IPS-18a (cell line): ENCODE results near the gene TMEM63A.
"Not testable (repeated sequence)": the region's sequence is repeated elsewhere in the genome, so short reads cannot be mapped to it uniquely, and the experiment has no call there.

ENCODE experiments used
- H3K27ac ChIP-seq: one replicate; pipeline ENCODE4 v1.5.1; 2013; ENCODE audit warnings: low read length
- H3K27me3 ChIP-seq: one replicate; pipeline ENCODE4 v1.6.1; 2013; ENCODE audit warnings: mild to moderate bottlenecking, low read length; ENCODE audit not compliant: control insufficient read depth, insufficient read depth
- H3K36me3 ChIP-seq: one replicate; pipeline ENCODE4 v1.6.1; 2013; ENCODE audit warnings: low read depth, low read length; ENCODE audit not compliant: control insufficient read depth
- H3K4me1 ChIP-seq: one replicate; pipeline ENCODE4 v1.6.1; 2013; ENCODE audit warnings: low read depth, low read length; ENCODE audit not compliant: control insufficient read depth
- H3K4me3 ChIP-seq: one replicate; pipeline ENCODE4 v1.5.1; 2013; ENCODE audit warnings: low read length
- H3K9ac ChIP-seq: one replicate; pipeline ENCODE4 v1.6.1; 2013; ENCODE audit warnings: mild to moderate bottlenecking, low read length, moderate library complexity
- H3K9me3 ChIP-seq: one replicate; pipeline ENCODE4 v1.6.1; 2013; ENCODE audit warnings: low read depth, low read length; ENCODE audit not compliant: control insufficient read depth

TMEM63A gene

DNA sequence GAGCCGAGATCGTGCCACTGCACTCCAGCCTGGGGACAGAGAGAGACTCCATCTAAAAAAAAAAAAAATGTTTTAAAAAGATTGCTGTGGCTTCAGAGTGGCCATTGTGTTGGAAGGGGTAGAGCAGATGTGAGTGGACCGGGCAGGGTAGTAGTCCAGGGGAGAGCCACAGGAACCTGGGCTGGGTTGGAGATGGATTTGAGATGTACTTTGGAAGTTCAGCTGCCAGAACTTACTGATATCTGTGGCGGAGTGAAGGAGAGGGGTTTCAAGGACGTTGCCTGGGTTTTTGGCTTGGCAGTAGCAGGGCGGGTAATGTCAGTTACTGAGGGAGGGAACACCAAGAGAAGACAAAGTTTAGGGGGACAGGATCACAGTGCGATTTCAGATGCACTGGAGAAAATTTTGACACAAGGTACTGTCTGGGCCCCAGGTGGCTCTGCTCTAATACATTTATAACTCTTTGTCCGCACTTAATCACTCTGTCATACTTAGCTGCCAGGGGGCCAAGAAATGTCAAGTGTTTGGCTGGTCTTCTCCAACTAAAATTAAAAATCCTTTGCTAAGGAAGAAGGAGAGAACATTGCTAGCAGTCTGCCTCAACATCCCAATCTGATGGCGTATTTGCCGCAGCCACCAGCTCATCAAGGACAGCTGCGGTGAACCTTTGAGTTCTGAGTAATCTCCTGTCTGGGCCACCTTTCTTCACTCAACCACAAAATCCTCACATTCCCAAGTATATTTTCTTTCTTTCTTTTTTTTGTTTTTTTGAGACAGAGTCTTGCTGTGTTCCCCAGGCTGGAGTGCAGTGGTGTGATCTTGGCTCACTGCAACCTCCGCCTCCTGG, 62.6 kb downstream of the TMEM63A start:
- H3K27ac ChIP-seq, result no peak overlapping the region
- peaks cover 29% of the 10 kb centered on the region for H3K4me1 ChIP-seq

DNA sequence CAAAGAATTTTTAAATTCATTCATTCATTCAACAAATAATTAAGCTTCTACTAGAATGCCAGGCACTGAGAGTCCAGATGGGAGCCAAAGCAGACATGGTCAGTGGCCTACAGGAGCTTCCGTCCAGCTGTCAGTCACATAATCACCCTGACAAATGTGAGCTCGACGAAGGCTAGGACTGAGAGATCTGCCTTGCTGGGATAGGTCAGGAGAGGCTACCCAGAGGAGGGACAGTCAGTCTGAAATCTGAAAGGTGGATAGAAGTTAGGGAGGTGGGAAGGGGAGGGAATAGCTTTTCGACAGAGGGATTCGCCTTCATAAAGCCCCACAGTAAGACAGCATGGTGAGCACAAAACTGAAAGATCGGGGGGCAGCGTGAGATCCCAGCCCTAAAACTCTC, 64.0 kb downstream of the TMEM63A start:
- Histone ChIP-seq H3K9ac (no peak overlapping the region), H3K4me3 (no peak overlapping the region), H3K36me3 (no peaks in the 10 kb centered on the region), H3K4me1 (peaks cover 28% of the 10 kb centered on the region), H3K9me3 (no peaks in the 10 kb centered on the region), H3K27ac (no peak overlapping the region), H3K27me3 (no peaks in the 10 kb centered on the region)

More for the DNA sequence above, 62.6 kb downstream of the TMEM63A start:
- Histone ChIP-seq H3K9me3 (no peaks in the 10 kb centered on the region), H3K9ac (no peak overlapping the region), H3K4me3 (no peak overlapping the region), H3K36me3 (no peaks in the 10 kb centered on the region), H3K27me3 (no peaks in the 10 kb centered on the region)

DNA sequence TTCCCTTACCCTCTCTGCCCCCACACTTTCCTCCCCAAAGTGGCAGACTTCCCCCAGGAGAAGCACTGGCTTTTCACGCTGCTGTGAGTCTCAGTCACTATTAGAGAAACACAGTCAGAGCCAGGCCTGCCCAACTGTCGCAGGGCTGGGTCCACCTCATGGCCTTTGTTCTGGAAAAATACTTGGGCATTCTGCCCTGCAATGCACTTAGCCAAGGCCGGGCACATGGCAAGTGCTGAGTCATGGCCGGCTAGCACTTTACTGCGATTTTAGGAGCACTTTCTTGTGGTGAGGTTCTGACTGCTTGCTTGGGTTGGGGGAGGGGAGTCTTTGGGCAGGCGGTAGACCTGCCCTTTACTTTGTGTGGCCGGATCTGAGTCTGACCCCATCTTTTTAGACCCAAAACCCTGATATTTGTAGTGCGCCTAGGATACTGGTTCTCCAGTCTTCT, 64.5 kb downstream of the TMEM63A start:
- Histone ChIP-seq H3K4me1 (peaks cover 28% of the 10 kb centered on the region), H3K36me3 (no peaks in the 10 kb centered on the region), H3K9ac (peak overlapping the region; percentile 6), H3K27me3 (no peaks in the 10 kb centered on the region), H3K4me3 (no peak overlapping the region), H3K9me3 (no peaks in the 10 kb centered on the region), H3K27ac (no peak overlapping the region)

DNA sequence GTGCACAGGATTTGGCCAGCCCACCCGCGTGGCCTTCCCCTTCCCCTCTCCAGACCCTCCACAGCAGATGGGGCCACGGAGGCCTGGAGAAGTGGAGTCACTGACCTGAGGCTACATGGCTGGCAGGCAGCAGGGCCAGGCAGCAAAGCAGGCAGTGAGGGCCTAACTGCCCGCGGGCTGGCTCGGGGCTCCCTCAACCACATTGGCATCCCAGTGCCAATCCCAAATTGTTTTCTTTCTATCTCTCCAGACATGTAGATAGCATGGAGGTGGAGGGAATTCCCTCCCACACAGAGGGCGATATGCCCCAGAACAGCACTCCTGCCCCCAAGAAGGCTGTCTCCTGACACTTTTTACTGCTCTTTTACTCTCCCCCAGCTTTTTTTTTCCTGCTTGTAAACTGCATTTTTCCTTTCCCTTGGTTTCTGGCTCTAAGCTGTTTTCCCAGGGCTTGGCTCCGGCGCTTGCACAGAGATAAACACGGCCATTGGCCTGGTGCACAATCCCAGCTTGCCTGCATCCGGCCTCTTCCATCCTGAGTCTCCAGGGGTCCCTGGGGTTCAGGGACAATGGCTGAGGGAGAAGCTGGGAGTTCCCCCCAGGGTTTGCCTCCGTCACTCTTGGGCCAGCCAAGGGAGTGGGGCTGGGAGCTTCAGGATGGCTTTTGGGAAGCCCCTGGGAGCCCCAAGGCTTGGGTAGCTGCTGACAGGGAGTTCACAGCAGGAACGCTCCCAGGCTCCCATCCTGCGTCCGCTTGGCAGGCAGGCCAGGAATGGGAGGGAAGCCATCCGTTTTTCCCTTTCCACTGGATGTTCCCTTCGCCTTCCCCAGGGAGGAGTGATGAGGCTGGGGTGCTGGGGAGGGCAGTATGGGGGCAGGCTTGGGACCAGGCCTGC, 65.3 kb downstream of the TMEM63A start:
- no peaks in the 10 kb centered on the region for H3K9me3 ChIP-seq
- peaks cover 28% of the 10 kb centered on the region for H3K4me1 ChIP-seq
- peak overlapping the region; percentile 6 for H3K9ac ChIP-seq

DNA sequence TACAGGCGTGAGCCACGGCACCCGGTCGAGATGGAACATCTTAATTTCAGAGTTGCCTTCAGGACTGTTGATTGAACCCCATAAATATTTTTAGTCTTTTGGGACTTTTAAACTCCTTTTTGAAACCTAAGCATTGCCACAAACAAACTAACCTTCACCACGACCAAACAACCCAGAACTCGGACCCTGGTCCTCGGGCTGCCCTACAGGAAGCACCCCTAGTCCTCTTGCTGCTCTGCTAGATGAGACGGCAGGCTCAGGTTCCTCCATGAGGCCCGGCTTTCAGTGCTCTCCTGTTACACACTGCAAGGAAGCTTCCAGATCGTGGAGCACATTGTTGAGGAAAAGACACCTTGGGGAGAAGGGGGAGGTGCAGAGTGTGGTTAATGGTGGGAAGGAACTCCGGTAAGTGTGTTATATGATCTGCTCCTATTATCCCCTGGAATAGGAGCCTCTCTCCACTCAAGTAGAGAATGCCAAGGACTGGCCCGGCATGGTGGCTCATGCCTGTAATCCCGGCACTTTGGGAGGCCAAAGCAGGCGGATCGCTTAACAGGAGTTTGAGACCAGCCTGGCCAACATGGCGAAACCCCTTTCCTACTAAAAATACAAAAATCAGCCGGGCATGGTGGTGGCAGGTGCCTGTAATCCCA, 66.5 kb downstream of the TMEM63A start:
- H3K36me3 ChIP-seq, result no peaks in the 10 kb centered on the region
- peaks cover 10% of the 10 kb centered on the region for H3K27me3 ChIP-seq
- no peak overlapping the region for H3K4me3 ChIP-seq
- H3K9ac ChIP-seq, result no peak overlapping the region
- peaks cover 34% of the 10 kb centered on the region for H3K4me1 ChIP-seq
- H3K27ac ChIP-seq, result no peak overlapping the region
- no peaks in the 10 kb centered on the region for H3K9me3 ChIP-seq

More for the DNA sequence above, 65.3 kb downstream of the TMEM63A start:
- Histone ChIP-seq H3K27me3 (no peaks in the 10 kb centered on the region), H3K36me3 (no peaks in the 10 kb centered on the region), H3K27ac (no peak overlapping the region), H3K4me3 (no peak overlapping the region)

DNA sequence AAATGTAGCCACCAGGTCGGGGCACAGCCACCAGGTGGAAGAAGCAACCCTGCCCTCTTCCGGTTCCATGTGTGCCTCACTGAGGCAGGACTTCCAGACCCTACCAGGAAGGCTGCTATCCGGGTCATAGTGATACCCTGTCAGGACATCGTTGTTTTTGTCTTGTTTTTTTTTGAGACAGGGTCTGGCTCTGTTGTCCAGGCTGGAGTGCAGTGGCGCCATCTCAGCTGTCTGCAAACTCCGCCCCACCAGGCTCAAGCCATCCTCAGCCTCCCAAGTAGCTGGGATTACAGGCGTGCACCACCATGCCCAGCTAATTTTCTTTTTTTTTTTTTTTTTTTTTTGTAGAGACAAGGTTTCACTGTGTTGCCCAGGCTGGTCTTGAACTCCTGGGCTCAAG, 67.1 kb downstream of the TMEM63A start:
- H3K4me1 ChIP-seq, result peaks cover 34% of the 10 kb centered on the region
- not testable (repeated sequence) for H3K27me3 ChIP-seq, H3K9me3 ChIP-seq, H3K27ac ChIP-seq, H3K4me3 ChIP-seq, H3K36me3 ChIP-seq, H3K9ac ChIP-seq

DNA sequence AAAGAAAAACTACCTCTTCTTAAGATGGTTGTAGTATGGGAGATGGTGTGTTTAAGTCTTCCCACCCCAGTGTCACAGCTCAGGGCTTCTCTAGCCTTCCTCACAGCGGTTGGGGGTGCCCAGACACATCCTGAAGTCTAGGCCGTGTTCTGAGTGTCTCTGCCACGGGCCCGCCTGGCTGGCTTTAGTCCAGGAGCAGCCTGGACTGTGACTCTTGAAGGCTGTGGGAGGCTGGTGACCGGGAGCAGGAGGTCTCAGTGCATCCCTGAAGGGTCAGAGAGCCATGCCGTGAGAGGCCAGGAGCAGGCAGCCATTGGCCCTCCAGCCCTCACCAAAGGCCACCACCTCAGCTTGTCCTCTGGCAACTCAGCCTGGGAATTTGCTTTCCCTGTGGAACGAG, 67.8 kb downstream of the TMEM63A start:
- H3K4me3 ChIP-seq, result no peak overlapping the region
- no peaks in the 10 kb centered on the region for H3K36me3 ChIP-seq
- H3K9me3 ChIP-seq, result no peaks in the 10 kb centered on the region
- H3K4me1 ChIP-seq, result peaks cover 34% of the 10 kb centered on the region
- H3K27ac ChIP-seq, result no peak overlapping the region
- H3K9ac ChIP-seq, result no peak overlapping the region
- H3K27me3 ChIP-seq, result peaks cover 10% of the 10 kb centered on the region

DNA sequence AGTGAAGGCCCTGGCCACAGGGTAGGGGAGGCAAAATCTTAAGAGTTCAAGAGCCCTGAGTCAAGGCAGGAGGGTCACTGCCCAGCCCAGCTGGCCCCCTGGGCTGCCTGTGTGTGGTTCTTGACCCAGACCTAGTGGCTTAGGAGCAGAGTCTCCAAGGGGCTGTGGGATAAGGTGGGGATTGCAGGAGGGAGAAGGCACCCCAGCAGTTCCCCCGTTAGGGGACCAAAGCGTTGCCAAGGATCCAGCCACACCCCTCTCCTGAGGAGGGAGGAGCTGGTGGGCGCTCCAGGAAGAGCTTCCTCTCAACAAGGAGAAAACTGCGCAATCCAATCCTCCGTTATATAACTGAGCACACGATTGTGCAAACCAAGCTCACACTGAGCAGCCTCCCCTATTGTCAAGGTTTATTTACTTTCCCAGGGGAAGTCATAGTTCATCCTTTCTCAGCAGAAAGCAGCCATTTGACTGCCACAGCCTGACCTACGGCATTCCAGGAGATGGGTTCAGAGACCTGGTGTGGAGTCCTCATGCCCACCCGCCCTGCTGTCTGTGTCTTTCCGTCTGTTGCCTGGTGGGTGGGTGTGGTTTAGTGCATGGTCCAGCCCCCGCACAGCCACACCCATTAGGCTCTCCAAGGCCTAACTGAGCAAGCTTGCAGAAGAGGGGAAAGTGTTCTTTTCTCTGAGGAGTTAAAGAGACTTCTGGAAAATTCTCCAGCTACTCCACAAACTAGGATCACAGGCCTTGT, 68.8 kb downstream of the TMEM63A start:
- Histone ChIP-seq H3K4me3 (no peak overlapping the region), H3K9ac (no peak overlapping the region), H3K36me3 (no peaks in the 10 kb centered on the region), H3K27me3 (peaks cover 10% of the 10 kb centered on the region), H3K9me3 (no peaks in the 10 kb centered on the region), H3K27ac (no peak overlapping the region), H3K4me1 (peaks cover 33% of the 10 kb centered on the region)

DNA sequence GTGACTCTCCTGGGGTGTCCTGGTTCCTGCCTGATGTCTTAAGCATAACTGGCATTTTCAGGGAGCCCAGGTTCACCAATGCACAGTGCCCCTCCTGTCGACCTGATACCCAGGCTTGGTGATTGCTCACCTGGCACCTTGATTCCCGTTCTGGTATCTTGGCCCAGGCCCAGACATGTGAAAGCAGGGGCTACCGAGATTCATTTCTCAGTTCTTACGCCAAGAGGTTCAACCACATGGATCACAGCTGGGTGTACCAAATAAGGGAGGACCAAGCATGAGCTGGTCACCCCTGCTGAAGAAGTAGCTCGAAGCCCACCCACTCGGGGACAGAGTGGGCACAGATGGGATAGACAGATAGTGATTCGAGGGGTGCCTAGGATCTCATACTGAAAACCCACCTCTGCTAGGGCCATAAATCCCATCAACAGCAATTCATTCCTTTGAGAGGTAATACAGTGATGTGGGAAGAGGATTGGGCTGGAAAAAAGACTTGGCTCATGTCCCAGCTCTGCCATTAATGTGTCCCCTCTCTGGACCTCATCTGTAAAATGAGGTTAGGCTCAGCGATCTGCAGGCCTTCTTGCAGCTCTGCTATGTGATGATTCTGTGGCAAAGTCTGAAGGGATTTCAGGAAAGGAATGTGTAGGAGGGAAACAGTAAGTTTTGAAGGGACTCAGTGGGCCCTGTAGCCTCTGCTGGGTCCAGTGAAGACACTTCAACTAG, 69.5 kb downstream of the TMEM63A start:
- no peak overlapping the region for H3K27ac ChIP-seq
- peaks cover 10% of the 10 kb centered on the region for H3K27me3 ChIP-seq
- no peak overlapping the region for H3K4me3 ChIP-seq
- no peak overlapping the region for H3K9ac ChIP-seq
- peaks cover 26% of the 10 kb centered on the region for H3K4me1 ChIP-seq
- H3K36me3 ChIP-seq, result no peaks in the 10 kb centered on the region
- no peaks in the 10 kb centered on the region for H3K9me3 ChIP-seq

DNA sequence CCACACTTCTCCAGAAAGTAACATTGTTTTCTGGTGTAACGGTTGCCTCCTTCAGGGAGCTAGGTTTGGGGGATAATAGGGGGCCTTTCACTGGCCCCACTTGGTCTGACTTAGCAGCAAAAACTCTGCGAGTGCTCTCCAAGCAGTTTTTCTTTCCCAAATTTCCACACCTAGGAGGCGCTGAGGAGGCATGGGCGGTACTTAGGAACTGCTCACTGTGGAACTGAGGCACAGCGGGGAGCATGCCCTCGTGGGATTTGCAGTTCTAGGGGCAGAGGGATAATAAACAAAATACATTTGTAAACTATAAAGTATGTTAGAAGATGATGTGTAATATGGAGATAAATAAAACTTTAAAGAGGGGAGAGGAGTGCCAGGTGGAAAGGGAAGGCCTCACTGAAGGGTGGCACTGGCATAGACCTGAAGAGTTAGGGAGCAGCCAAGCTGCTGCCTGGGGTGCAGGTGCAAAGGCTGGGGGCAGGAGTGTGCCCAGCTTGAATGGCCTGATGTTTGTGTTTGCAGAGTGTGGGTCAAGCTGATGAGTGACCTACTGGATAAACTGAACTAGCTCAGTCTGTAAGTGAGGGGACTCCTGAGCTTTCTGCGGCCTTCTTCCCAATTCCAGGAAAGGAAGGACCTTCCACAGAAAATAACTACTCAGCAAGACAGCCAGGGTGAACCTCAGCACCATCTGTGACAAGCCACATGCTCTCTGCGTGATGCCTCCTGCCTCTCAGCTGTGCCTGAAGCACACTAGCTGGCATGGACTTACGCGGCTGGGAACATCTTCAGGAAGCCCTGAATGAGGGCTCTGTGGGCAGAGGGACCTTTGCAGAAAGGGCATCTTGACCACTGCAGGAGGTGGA, 70.3 kb downstream of the TMEM63A start:
- H3K4me3 ChIP-seq, result peak overlapping the region; percentile 70
- H3K9ac ChIP-seq, result peak overlapping the region; percentile 3
- H3K27me3 ChIP-seq, result peaks cover 10% of the 10 kb centered on the region
- no peak overlapping the region for H3K27ac ChIP-seq
- peaks cover 18% of the 10 kb centered on the region for H3K4me1 ChIP-seq
- H3K9me3 ChIP-seq, result no peaks in the 10 kb centered on the region
- H3K36me3 ChIP-seq, result no peaks in the 10 kb centered on the region
